GM18951 (cell line): ENCODE data around the gene TSHB.
"Not testable (repeated sequence)": the region's sequence is repeated elsewhere in the genome, so short reads cannot be mapped to it uniquely, and the experiment has no call there.

Experiments used
- POLR2A ChIP-seq: IDR thresholded peaks from 4 replicates; pipeline ENCODE4 v1.6.1; 2011; ENCODE audit warnings: mild to moderate bottlenecking; ENCODE audit not compliant: insufficient read length, insufficient read depth; ENCODE audit errors: extremely low read depth
- in situ Hi-C: fragments of 300-500 bp; cut with MboI; formaldehyde crosslinking; loops from one replicate; pipeline ENCODE4 v1.12.0; 2022; ENCODE audit warnings: low sequenced_read_pairs, mixed read lengths, inconsistent platforms; ENCODE audit not compliant: unreplicated experiment

TSHB gene

GRCh38 chr1:115029526-115029925 is at the start of gene TSHB:
Gene TSHB (plus strand): TSS chr1:115029826. CDS start chr1:115033363, 3,537 bp downstream.
- in situ Hi-C loops, result no loop called here
- TF ChIP-seq POLR2A, result no peak

DNA sequence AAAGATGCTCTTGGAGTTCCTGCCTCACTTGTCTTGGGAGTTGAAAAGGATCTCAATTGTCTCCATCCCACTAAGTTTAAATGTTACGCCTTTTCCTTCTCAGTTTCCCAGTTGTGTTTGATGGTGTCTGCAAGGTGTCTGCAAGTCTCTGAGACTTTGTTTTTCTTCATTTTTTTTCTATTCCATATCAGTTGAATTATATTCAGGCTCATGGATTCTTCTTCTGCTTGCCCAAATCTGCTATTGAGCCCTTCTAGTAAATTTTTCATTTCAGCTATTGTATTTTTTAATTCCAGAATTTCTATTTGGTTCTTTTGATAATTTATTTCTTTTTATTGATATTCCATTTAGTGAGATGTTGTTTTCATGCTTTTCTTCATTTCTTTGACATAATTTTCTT is 47.4 kb upstream of the TSHB start:
- TF ChIP-seq POLR2A, result no peak
- in situ Hi-C loops, result no loop called here

GRCh38 chr1:114986286-114986685 is 43.3 kb upstream of the TSHB start:
- TF ChIP-seq POLR2A, result no peak
- in situ Hi-C loops, result no loop called here

- in situ Hi-C loops, result no loop called here
- TF ChIP-seq POLR2A, result no peak
These were observed 41.5 kb upstream of the TSHB start for GRCh38 chr1:114988095-114988494.

DNA sequence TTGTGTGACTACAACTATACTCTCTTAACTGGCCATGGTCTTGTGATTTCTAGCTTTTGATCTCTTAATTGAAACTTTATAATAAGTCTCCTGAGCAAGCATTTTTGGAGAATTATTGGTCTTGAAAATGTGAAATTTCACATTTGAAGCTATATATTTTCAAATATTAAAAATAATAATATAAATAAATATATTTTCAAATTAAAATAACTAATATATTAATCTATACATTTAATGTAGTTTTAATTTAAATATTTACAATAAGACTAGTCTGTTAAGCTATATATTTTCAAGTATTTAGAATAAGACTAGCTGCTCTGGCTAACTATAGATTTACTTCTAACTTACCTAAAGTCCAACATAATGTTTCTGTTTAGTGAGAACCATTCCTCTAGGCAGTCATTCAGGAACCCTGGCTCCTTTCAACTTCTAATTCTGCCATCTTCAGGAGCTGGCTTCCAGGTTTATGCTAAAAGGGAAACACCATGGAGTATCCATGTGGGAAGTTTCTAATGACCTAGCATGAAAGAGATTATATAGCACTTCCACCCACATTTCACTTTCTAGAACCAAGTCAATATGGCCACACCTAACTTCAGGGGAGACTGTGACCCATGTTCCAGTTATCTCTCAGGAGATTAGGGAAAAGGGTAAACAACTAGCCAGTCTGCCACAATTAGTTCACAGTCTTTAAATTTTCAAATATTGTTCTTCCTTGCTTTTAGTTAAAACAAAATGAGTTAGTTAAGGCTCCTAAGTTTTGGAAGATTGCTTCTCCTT is 31.9 kb upstream of the TSHB start:
- in situ Hi-C loops, result no loop called here
- TF ChIP-seq POLR2A, result no peak

- in situ Hi-C loops, result no loop called here
- TF ChIP-seq POLR2A, result no peak
These were observed 23.4 kb upstream of the TSHB start for GRCh38 chr1:115006191-115006590.

- in situ Hi-C loops, result no loop called here
- no peak for TF ChIP-seq POLR2A
These were observed 17.6 kb upstream of the TSHB start for GRCh38 chr1:115012006-115012405.

DNA sequence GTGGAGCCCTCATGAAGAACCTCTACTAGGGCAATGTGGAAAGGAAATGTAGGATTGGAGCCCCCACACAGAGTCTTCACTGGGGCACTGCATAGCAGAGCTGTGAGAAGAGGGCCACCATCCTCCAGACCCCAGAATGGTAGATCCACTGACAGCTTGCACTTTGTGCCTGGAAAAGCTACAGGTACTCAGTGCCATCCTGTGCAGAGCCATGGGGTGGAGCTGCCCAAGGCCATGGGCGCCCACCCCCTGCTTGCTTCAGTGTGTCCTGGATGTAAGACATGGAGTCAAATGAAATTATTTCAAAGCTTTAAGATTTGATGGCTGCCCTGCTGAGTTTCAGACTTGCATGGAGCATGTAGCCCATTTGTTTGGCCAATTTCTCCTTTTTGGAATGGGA is 17.2 kb upstream of the TSHB start:
- in situ Hi-C loops, result no loop called here
- no peak for TF ChIP-seq POLR2A

GRCh38 chr1:115013792-115014191 is 15.8 kb upstream of the TSHB start:
- TF ChIP-seq POLR2A, result no peak
- in situ Hi-C loops, result no loop called here

DNA sequence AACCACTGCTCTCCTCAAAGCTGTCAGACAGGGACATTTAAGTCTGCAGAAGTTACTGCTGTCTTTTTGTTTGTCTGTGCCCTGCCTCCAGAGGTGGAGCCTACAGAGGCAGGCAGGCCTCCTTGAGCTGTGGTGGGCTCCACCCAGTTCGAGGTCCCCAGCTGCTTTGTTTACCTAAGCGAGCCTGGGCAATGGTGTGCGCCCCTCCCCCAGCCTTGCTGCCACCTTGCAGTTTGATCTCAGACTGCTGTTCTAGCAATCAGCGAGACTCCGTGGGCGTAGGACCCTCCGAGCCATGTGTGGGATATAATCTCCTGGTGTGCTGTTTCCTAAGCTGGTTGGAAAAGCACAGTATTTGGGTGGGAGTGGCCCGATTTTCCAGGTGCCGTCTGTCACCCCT is 10.1 kb upstream of the TSHB start:
- in situ Hi-C loops, result not testable (repeated sequence)

GRCh38 chr1:115021145-115021544 is 8.5 kb upstream of the TSHB start:
- in situ Hi-C loops, result no loop called here
- TF ChIP-seq POLR2A, result no peak

- in situ Hi-C loops, result no loop called here
- TF ChIP-seq POLR2A, result no peak
These were observed 6.0 kb upstream of the TSHB start for GRCh38 chr1:115023593-115023992.

GRCh38 chr1:115031595-115031994 is 2.0 kb downstream of the TSHB start:
- in situ Hi-C loops, result no loop called here

DNA sequence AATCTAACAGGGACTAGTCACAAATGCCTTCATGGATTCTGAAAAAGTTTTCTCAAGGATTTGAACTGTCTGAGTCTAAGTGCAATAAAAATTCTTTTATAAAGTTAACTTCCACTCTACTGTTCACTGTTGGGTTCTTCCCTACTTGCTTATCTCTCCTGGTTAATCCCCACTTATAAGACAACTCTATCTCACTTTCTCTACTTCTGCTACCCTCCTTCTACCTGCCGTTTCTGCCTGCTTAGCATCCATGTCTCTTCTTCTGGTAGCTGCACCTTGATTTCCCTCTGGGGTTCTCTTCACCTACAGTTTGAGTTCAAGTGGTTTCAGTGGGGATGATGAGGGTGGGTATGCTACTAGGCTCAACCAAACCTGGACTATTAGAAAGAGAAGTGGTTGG is 6.0 kb downstream of the TSHB start:
- in situ Hi-C loops, result no loop called here
- TF ChIP-seq POLR2A, result no peak

More at GRCh38 chr1:115031595-115031994, 2.0 kb downstream of the TSHB start:
- no peak for TF ChIP-seq POLR2A

DNA sequence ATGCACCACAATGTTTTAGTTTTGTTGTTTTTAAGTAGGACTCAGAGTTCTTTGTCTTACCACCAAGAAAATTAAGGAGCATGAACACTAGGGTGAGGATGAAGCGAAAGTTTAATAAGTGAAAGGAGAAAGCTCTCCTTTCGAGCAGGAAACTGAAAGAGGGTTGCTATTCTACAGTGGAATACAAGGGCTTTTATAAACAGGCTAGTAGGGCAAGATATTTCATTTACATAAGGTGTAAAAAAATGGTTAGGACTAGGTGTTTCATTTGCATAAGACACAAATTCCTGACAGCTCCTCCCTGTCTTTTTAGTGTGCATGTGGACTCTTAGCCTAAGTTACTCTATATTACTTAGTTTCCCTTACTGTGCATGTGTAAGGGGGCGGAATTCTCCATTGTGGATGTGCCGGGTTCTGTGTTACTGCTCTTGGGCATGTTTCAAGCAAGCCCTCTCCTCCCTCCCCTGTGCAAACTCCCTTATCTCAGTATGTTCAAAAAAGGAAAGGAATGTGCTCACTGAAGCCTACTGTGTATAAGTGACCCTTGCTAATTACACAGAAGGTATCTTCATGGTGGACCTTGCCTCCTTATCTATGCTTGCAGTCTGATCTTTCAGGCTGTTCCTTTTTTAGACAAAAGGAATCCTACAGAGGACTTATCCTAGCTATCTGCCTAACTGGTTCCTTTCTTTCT is 7.3 kb downstream of the TSHB start:
- in situ Hi-C loops, result no loop called here
- TF ChIP-seq POLR2A, result no peak

- in situ Hi-C loops, result no loop called here
- no peak for TF ChIP-seq POLR2A
These were observed 10.9 kb downstream of the TSHB start for GRCh38 chr1:115040501-115040900.
